Measurements from ENCODE around the gene OTUD5. TPM values are rescaled to one million over a fixed set of nuclear protein-coding genes. Genes with fewer than 3 reads are reported as not detected.
"Not testable (repeated sequence)": the region's sequence is repeated elsewhere in the genome, so short reads cannot be mapped to it uniquely, and the experiment has no call there.

Gene OTUD5, protein sequence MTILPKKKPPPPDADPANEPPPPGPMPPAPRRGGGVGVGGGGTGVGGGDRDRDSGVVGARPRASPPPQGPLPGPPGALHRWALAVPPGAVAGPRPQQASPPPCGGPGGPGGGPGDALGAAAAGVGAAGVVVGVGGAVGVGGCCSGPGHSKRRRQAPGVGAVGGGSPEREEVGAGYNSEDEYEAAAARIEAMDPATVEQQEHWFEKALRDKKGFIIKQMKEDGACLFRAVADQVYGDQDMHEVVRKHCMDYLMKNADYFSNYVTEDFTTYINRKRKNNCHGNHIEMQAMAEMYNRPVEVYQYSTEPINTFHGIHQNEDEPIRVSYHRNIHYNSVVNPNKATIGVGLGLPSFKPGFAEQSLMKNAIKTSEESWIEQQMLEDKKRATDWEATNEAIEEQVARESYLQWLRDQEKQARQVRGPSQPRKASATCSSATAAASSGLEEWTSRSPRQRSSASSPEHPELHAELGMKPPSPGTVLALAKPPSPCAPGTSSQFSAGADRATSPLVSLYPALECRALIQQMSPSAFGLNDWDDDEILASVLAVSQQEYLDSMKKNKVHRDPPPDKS
- total RNA-seq, result 29.4 and 38.2 TPM in 2 replicates

DNA sequence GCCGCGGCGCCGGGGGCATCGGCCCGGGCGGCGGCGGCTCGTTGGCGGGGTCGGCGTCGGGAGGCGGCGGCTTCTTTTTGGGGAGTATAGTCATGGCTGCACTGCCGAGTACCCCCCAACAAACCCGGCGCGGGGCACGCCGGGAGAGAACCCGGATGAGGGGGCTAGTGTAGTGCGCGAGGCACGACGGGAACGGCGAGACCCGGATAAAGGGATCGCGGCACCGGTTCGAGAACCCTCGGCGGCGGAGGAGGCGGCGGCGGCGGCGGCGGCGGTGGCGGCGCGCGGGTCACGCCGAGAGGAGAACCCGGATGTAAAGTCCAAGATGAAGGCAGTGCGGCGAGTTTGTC is at the start of gene OTUD5:
Gene OTUD5 (minus strand): TSS at position 131 of the 350 bp plus-strand sequence. CDS start 37 bp downstream, at position 94.
- DNase-seq, result no peak

- DNase-seq, result no peak
Measured at GRCh38 chrX:49003696-49004095, 46.3 kb upstream of the OTUD5 start.

GRCh38 chrX:49002091-49002935 is 44.9 kb upstream of the OTUD5 start, which contains the start of gene GRIPAP1:
TSS of gene GRIPAP1 (minus strand) at chrX:49002264. CDS start at chrX:49002229, 35 bp downstream.
- DNase-seq, result peak; percentile 86

GRCh38 chrX:49001521-49002090 is 44.2 kb upstream of the OTUD5 start:
- peak; percentile 66 for DNase-seq

DNA sequence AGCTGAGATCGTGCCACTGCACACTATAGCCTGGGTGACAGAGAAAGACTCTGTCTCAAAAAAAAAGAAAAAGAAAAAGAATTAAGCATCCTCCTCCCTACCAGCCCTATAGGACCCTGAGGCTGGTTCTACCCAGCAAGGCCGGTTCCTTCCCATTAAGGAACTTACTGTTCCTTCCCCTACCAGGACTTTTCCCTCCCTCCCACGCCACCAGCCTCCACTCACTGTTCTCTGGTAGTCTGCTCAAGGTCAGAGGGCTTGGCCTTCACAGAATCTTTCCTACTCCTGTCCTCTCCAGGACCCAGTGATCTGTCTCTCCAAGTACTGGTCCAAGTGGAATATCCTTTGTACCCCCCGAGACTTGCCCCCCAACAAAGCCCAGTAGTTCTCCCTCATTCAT is 43.2 kb upstream of the OTUD5 start:
- DNase-seq, result no peak

DNA sequence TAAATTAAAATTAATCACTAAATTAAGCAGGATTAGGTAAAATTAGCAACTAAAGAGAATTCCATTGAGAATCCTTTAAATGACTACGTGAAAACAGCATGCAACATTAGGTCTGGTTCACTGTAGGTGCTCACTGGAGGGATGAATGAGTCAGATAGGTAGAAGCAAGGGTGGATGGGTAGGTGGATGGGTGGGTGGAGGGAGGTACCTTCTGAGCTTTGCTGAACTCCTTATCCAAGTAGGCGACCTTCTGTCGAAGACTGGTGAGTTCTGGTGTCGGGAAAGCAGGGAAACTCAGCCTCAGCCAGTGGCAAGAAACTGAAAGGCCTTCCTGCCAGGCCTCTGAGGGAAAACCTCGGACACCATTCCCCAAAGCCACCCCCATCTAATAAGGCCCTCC is 41.6 kb upstream of the OTUD5 start:
- DNase-seq, result no peak

- peak; percentile 3 for DNase-seq
Measured at GRCh38 chrX:48998391-48998790, 41.0 kb upstream of the OTUD5 start.

DNA sequence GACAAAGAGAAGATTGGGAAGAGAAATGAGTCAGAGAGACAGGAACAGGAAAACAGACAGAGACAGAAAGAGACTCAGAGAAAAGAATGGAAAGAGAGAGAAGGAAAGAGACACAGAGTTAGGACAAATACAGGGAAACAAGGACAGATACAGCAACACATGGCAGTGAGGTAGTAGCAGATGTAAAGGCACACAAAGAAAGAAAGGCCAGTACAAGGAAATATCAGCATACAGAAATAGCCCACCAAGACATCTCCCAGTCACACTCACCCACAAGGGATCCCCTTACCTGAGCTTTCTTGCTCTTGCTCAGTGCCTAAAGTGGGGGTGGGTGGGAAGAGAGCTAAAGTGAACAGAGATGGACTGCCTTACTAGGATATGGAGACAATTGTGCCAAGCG is 40.5 kb upstream of the OTUD5 start:
- no peak for DNase-seq

- no peak for DNase-seq
Measured at GRCh38 chrX:48997455-48997854, 40.0 kb upstream of the OTUD5 start.

DNA sequence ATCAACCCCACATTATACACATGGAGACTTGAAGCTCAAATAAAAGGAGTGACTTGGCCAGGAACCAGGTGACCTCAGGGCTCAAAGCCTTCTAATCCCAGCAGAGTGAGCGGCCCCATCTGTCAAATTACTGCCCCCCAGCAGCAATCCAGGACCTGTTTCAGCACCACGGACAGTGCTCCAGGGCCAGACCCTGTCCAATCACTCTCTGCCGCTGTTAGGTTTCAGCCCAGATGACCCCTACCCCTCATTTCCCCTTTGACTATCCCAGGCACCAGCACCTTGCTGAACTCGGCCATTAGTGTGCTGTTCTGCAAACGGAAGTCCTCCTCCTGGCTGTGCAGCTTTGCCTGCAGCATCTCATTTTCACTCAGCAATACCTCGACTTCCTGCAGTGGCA is 39.6 kb upstream of the OTUD5 start:
- peak; percentile 13 for DNase-seq

DNA sequence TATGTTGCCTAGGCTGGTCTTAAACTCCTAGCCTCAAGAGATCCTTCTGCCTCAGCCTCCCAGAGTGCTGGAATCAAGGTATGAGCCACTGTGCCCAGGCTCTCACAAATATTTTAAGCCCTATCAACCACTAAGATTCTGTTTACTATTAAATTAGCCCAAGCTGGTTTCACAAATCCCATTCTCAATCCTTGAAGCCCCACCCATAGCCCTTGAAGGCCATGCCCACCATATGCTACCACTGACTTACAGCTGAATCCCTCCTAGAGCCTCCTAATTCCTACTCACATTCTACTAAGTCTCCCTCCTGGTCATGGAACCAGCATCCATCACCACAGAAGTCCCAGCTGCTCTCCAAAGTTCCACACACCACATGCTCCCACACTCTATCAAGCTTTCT is 34.9 kb upstream of the OTUD5 start:
- no peak for DNase-seq

DNA sequence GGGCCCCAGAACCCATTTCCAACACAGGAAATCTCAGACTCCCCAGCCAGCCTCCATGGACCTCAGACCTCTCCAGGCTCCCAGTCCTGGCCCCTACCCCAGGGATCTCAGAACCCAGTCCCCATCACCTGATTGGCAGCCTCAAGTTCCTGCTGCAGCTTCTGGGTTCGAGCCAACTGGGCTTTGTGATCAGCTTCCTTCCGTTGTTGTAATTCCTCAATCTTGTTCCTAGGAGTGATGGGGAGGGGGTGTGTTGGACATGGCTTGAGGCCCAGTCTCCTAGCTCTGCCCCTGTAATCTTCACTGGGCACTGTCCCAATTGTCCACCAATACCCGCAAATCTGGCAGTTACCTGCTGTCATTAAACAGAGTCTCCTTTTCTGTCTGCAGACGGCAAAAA is 32.1 kb upstream of the OTUD5 start:
- peak; percentile 85 for DNase-seq

DNA sequence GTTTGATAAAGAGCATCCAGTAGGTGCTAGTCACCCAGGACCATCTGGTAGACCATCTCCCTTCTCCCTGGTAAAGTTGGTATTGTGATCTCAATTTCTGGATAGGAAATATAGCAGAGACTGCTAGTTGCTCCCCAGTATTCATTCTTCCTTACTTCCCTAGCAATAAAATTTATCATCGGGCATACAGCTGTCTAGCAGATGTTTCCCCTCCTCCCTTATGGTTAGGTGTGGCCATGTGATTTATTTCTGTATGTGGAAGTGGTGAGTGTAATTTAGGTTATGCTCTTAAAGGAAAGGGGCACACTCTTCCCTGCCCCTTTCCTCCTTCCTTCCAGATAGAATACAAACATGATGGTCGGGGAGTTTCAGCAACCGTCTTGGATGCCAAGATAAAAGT is 26.5 kb upstream of the OTUD5 start:
- DNase-seq, result no peak

DNA sequence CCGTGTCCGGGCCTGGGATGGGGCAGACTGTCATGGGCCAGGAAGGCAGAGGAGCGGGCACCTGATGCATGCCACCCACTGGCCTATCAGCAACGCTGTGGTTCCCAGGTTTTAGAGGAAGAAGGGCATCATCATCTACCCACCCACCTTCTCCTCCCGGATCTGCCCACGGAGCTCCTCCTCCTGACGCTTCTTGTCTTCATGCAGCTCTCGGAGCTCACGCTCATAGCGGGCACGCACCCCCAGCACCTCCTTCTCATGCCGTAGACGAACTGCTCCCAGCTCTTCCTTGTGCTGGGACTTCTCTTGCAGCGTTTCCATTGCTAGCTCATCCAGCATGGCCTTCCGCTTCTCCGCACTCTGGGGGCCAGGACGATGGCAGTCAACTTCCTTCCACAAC is 25.7 kb upstream of the OTUD5 start:
- DNase-seq, result no peak

- DNase-seq, result no peak
Measured at GRCh38 chrX:48981178-48981577, 23.8 kb upstream of the OTUD5 start.

DNA sequence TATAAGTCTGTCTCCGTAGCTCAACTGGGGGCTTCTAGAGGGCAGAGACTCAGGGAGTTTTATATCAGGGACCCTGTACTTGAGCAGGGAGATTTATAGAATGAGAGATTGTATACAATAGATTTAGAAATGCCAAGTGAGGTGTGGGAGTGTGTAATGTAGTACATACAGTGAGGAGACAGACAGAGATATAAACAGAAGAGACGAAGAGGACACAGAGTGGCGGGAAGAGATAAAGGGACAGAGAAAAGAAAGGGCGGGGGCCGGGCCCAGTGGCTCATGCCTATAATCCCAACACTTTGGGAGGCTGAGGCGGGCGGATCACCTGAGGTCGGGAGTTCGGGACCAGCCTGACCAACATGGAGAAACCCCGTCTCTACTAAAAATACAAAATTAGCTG is 22.9 kb upstream of the OTUD5 start:
- not testable (repeated sequence) for DNase-seq

DNA sequence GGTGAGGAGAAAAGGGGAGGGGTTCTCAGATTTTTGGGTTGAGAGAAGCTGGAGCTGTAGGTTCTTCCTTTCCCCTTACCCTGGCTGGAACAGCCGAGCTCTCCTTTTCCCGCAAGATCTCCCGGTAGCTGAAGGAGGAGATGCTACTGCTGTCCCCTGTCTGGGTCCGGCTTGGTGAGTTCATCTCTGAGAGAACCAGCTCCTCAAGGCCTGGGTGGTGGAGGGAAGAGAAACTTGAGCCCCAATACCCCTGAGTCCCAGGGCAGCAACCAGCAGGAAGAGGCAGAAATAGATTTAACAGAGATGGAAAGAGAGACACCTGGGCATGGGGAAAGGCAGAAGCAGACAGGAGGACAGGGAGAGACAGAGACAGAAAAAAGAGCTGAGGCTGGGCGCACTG is 20.8 kb upstream of the OTUD5 start:
- DNase-seq, result no peak

GRCh38 chrX:48976086-48976485 is 18.7 kb upstream of the OTUD5 start:
- DNase-seq, result no peak

- no peak for DNase-seq
Measured at GRCh38 chrX:48975541-48975940, 18.1 kb upstream of the OTUD5 start.

GRCh38 chrX:48975041-48975440 is 17.6 kb upstream of the OTUD5 start:
- no peak for DNase-seq

DNA sequence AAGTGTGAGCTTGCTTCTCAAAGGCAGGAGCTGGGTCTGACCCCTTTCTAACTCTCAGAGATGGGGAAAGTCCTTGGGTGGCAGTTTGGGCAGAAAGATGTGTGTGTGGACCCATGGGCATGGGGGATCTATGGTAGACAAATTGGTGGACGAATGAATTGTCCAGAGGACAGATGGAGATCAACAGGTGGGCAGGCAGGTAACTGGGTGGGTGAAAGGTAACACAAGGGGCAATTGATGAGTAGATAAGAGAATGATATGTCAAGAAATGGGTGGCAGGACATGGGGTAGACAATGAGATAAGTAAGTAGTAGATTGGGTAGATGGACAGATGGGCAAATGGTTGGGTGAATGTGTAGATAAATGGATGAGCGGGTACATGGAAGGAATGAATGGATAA is 17.2 kb upstream of the OTUD5 start:
- no peak for DNase-seq

GRCh38 chrX:48974033-48974432 is 16.6 kb upstream of the OTUD5 start:
- DNase-seq, result no peak
